Activated CD8-positive, alpha-beta memory T cell treated with anti-CD3 and anti-CD28 coated beads, Interleukin-2, amount 50 U/mL, for 1 hour (primary cell): ENCODE results near the gene ETV3L.

Experiments
- DNase-seq: peaks from one replicate; pipeline ENCODE4 v3.0.0-alpha.2; 2020; ENCODE audit errors: extremely low read depth

The ETV3L gene

DNA sequence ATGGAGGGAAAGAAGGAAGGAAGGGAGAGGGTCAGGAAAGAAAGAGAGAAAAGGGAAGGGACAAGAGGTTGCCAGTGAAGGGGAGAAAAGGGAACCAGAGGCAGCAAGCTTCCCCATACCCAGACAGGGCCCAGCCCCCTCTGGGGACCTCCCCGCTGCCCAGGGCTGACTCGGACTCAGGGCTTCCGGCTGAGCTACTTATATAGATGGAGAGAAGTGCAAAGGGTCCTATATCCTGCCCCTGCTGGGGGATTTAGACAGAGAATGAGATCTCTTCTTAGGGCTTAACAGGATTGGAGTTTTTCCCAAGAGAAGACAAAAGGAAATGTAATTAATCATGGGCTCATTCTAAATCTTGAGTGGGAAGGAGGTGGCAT is at the start of gene ETV3L:
Gene ETV3L (minus strand): TSS at position 176 of the 377 bp plus-strand sequence. CDS start 285 bp downstream, outside the sequence.
- DNase-seq: no peak

- no peak for DNase-seq
Observed at GRCh38 chr1:157147906-157148700, 48.5 kb upstream of the ETV3L start.

- DNase-seq: no peak
Observed at GRCh38 chr1:157147037-157147436, 47.4 kb upstream of the ETV3L start.

GRCh38 chr1:157146244-157146643 is 46.6 kb upstream of the ETV3L start:
- DNase-seq: no peak

- DNase-seq: no peak
Observed at GRCh38 chr1:157145076-157145475, 45.5 kb upstream of the ETV3L start.

GRCh38 chr1:157144509-157144908 is 44.9 kb upstream of the ETV3L start:
- DNase-seq: no peak

DNA sequence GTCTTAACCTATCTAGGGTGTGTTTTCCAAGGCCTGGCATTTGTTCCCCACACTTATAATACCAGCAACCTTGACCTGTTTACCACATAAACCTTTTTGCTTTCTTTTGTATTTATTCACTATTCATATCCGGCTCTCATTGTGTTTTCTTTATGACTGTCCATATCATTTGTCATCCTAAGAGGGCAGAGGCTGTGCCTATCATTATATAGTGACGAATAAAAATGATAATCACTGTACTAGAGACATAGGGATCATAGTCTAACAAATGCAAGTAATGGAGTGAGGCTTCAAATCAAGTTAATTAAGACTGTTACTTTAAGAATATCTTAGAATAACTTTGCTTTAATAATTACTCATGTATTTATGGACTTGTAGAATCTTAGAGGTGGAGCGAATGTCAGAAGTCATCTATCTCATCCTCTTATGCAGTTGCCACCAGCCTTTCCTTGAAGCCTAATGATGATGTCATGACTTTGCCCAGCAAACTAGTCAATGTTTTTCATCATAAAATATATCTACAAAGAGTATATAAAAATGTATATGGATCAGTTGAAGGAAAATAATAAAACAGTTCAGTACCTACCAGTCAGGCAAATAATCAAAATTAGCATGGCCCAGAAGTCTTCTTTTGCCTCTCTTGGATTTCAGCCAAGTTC is 43.3 kb upstream of the ETV3L start:
- no peak for DNase-seq

GRCh38 chr1:157142201-157142600 is 42.6 kb upstream of the ETV3L start:
- no peak for DNase-seq

- DNase-seq: no peak
Observed at GRCh38 chr1:157141212-157141855, 41.7 kb upstream of the ETV3L start.

- no peak for DNase-seq
Observed at GRCh38 chr1:157140063-157140588, 40.5 kb upstream of the ETV3L start.

DNA sequence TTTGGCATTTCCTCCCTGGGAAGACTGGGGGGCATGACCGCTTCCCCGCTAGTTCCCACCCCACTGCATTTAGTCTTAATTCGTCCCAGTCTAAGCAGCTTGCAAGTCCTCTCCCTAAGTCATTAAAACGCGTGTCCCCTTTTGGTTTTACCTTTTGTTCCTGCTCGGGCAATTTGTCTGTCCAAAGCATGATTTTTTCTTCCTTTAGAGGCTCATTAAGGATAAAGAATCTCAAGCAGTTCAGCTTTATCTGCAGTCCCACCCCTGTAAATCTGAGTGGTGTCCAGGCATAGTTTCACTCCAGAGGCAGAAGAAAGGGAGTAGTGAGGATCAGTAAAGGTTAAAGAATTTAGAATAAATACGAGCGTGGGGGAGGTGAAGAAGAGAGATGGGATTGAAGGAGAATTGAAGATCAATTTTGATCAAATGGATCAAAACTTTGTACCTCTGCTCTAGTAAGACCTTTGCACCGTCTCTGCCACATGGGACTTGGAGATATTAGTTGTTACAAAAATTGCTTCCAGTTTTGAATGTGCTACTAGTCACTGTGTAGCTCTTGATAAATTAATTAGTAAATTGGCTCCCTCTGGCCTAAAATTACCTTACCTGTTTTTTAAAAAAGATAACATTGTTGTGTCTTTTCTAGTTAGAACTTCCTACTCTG is 39.6 kb upstream of the ETV3L start:
- DNase-seq: peak; percentile 33

- DNase-seq: peak; percentile 72
Observed at GRCh38 chr1:157138220-157139051, 38.8 kb upstream of the ETV3L start, which contains the start of gene ETV3. Gene ETV3 (minus strand): TSS chr1:157138395. CDS start chr1:157136352, 2,043 bp downstream.

- DNase-seq: no peak
Observed at GRCh38 chr1:157137408-157138219, 38.0 kb upstream of the ETV3L start.

DNA sequence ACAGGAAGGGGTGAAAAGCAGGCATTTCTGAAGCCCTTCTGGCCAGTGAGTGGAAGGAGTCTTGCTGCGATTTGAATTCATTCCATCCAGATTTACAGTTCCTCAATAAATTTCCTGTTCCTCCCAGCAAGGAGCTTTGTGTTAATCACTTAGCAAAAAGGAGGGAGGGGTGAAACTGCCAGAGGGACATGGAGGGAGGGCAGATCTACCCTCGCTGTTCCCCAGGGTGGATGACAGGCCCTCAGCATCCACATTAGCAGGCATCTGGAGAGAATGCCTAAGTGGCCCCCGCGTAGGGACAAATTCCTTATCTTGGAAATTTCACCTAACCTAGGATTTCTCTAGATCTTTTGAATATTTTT is 37.4 kb upstream of the ETV3L start:
- DNase-seq: no peak

DNA sequence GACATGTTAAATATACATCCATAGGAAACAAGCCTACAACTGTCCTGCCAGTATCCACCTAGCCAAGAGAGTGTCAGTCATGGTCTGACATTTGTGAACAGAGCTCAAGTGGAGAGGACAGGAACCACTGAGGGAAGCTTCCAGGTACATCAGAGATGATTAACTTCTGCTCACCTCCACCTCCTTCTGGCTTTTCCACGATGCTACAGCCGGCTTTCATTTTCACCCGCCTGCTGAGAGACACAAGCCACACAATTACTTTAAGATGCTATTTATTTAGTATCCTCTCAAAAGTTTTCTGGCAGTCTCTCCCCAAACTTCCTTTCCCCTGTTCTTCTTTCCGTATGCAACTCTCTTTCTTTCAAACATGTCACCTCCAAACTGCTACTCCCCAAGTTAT is 36.5 kb upstream of the ETV3L start:
- DNase-seq: no peak

DNA sequence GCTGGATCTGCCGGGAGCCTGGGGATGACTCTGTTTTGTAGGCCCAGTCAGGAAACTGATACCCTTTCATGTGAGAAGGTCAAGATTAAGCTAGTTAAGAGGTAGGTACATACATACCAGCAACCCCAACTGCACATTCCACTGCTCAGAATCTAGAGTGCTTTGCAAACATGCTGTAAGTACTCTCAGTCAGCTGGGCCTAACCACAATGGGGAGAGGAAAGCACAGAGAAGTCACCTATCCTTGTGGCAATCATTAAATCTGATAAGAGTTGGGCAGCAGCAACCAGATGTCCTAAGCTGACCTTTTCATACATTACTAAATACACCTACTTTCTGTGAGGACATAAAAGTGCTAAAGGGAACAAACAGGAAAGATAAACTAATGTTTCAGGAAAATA is 36.0 kb upstream of the ETV3L start:
- DNase-seq: no peak

DNA sequence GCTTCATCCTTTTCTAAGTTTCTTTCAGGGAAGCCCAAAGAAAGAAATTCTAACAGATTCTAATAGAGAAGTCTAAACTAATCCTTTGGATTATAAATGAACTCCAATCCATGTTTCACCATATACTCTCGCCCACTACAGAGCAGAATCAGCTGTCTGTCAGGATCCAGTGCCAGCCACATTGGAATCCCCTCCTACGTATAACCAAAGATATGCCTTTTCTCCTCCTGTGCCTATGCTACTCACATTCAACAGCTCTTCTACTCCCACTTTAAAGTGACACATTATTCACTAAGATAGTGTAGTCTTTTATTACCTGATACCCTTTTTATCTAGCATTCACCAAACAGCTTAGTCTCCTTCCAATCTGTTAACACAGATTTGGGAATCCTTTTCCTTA is 35.5 kb upstream of the ETV3L start:
- DNase-seq: no peak

- DNase-seq: no peak
Observed at GRCh38 chr1:157134442-157134841, 34.8 kb upstream of the ETV3L start.

DNA sequence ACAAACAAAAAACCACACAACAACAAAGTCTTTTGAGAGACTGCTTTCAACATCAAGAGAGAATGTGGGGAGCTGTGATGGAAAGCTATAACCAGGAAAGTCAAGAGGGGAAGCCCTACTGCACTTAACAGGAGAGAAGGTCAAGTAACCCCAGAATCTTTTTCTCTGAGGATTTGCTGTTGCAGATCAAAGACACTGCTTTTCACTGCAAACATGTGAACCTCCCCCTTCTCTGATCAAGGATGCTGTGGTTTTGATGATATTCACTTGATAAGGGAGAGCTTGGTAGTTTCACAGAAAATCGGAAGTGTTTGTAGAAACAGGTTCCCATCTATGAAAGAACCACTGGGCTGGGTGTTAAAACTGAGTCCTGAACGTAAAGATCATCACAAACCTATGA is 33.8 kb upstream of the ETV3L start:
- no peak for DNase-seq

DNA sequence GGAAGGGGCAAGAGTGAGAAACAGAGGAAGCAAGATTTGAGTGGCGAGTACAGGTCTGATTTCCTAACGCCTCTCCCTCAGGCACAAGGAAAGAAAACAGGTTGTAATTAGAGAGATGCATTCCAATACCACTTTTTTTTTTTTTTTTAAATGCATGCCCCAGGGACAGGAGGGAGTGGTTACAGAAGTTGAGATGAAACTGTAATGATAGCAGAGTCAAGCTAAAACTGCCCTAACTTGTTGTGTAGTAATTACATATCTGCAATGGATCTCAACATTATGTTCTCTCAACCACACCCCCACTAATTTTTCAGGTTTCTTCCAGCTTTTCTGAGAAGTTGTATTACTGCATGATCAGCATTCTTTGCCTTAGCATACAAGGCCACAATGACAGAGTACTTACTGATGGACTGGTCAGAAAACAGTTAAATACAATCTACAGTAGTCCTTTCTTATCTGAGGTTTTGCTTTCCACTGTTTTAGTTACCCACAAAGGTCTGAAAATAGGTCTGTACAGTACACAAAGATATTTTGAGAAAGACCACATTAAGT is 33.1 kb upstream of the ETV3L start:
- no peak for DNase-seq
